HEK293 (cell line): ENCODE data around the gene GPX3.

Experiments used
- AEBP2 ChIP-seq: fragments of 450-650 bp; formaldehyde crosslinking; IDR thresholded peaks from 2 replicates; pipeline ENCODE4 v1.5.1; 2016; ENCODE audit warnings: missing biosample characterization, missing genetic modification characterization, borderline replicate concordance
- HOXA7 ChIP-seq: sonication (generic); formaldehyde crosslinking; IDR thresholded peaks from 2 replicates; pipeline ENCODE4 v1.8.1; 2022; ENCODE audit warnings: missing genetic modification reagents, borderline replicate concordance
- REST ChIP-seq: fragments of 450-650 bp; formaldehyde crosslinking; IDR thresholded peaks from 2 replicates; pipeline ENCODE4 v1.5.1; 2016; ENCODE audit warnings: missing biosample characterization, missing genetic modification characterization
- ZFP3 ChIP-seq: fragments of 450-650 bp; formaldehyde crosslinking; IDR thresholded peaks from 2 replicates; pipeline ENCODE4 v1.5.1; 2016; ENCODE audit warnings: low read depth, missing biosample characterization, missing genetic modification characterization
- ZNF132 ChIP-seq: fragments of 450-650 bp; formaldehyde crosslinking; IDR thresholded peaks from 2 replicates; pipeline ENCODE4 v1.5.1; 2017; ENCODE audit warnings: missing biosample characterization, missing genetic modification characterization, borderline replicate concordance
- ZNF169 ChIP-seq: fragments of 450-650 bp; formaldehyde crosslinking; IDR thresholded peaks from 2 replicates; pipeline ENCODE4 v1.5.1; 2016; ENCODE audit warnings: missing biosample characterization, missing genetic modification characterization
- ZNF174 ChIP-seq: fragments of 450-650 bp; formaldehyde crosslinking; IDR thresholded peaks from 2 replicates; pipeline ENCODE4 v1.5.0; 2017; ENCODE audit warnings: missing biosample characterization, mild to moderate bottlenecking, missing genetic modification characterization
- ZNF274 ChIP-seq, 2 experiments: fragments of 200-500 bp in 1 of 2; fragments of 450-650 bp in 1 of 2; sonication (Bioruptor generic) in 1 of 2; formaldehyde crosslinking in 1 of 2; IDR thresholded peaks; 2 replicates each; pipeline versions ENCODE4 v1.5.1 to v1.6.1; 2014 to 2016; ENCODE audit warnings: borderline replicate concordance in 1 of 2, inconsistent platforms in 1 of 2, low read length in 1 of 2, missing biosample characterization in 1 of 2, missing genetic modification characterization in 1 of 2
- TF ChIP-seq, protein P1 (sequence below): fragments of 450-650 bp; formaldehyde crosslinking; IDR thresholded peaks from 2 replicates; pipeline ENCODE4 v1.5.1; 2016; ENCODE audit warnings: missing biosample characterization, missing genetic modification characterization
- TF ChIP-seq, protein P2 (sequence below): fragments of 450-650 bp; formaldehyde crosslinking; IDR thresholded peaks from 2 replicates; pipeline ENCODE4 v1.5.1; 2016; ENCODE audit warnings: missing biosample characterization, missing genetic modification characterization
- TF ChIP-seq, protein P3 (sequence below): fragments of 450-650 bp; formaldehyde crosslinking; IDR thresholded peaks from 2 replicates; pipeline ENCODE4 v1.5.1; 2016; ENCODE audit warnings: missing biosample characterization, missing genetic modification characterization, low read depth

GRCh38 chr5:151037561-151038411 lies 17.4 kb downstream of the GPX3 start:
- TF ChIP-seq, protein P1, sequence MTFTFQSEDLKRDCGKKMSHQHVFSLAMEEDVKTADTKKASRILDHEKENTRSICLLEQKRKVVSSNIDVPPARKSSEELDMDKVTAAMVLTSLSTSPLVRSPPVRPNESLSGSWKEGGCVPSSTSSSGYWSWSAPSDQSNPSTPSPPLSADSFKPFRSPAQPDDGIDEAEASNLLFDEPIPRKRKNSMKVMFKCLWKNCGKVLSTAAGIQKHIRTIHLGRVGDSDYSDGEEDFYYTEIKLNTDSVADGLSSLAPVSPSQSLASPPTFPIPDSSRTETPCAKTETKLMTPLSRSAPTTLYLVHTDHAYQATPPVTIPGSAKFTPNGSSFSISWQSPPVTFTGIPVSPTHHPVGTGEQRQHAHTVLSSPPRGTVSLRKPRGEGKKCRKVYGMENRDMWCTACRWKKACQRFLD (tag by site-specific recombination), result no peak
- no peak for TF ChIP-seq ZNF174 (tag by site-specific recombination)
- TF ChIP-seq, protein P2, sequence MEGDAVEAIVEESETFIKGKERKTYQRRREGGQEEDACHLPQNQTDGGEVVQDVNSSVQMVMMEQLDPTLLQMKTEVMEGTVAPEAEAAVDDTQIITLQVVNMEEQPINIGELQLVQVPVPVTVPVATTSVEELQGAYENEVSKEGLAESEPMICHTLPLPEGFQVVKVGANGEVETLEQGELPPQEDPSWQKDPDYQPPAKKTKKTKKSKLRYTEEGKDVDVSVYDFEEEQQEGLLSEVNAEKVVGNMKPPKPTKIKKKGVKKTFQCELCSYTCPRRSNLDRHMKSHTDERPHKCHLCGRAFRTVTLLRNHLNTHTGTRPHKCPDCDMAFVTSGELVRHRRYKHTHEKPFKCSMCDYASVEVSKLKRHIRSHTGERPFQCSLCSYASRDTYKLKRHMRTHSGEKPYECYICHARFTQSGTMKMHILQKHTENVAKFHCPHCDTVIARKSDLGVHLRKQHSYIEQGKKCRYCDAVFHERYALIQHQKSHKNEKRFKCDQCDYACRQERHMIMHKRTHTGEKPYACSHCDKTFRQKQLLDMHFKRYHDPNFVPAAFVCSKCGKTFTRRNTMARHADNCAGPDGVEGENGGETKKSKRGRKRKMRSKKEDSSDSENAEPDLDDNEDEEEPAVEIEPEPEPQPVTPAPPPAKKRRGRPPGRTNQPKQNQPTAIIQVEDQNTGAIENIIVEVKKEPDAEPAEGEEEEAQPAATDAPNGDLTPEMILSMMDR (tag by site-specific recombination), result no peak
- no peak for TF ChIP-seq ZFP3 (tag by site-specific recombination)
- TF ChIP-seq, protein P3, sequence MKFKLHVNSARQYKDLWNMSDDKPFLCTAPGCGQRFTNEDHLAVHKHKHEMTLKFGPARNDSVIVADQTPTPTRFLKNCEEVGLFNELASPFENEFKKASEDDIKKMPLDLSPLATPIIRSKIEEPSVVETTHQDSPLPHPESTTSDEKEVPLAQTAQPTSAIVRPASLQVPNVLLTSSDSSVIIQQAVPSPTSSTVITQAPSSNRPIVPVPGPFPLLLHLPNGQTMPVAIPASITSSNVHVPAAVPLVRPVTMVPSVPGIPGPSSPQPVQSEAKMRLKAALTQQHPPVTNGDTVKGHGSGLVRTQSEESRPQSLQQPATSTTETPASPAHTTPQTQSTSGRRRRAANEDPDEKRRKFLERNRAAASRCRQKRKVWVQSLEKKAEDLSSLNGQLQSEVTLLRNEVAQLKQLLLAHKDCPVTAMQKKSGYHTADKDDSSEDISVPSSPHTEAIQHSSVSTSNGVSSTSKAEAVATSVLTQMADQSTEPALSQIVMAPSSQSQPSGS, result no peak
- no peak for TF ChIP-seq ZNF274 (IDR thresholded peaks at IDR 0.05; ENCODE audit: low read length)
- TF ChIP-seq ZNF274 (tag by site-specific recombination; IDR thresholded peaks at IDR 0.05; ENCODE audit: borderline replicate concordance), result no peak
- no peak for TF ChIP-seq REST (tag by site-specific recombination)
- no peak for TF ChIP-seq ZNF169 (tag by site-specific recombination)
- no peak for TF ChIP-seq AEBP2 (tag by site-specific recombination)
- no peak for TF ChIP-seq HOXA7 (CRISPR knock-in tag)
- no peak for TF ChIP-seq ZNF132 (tag by site-specific recombination)
